Measurements from ENCODE around the gene PPP2R2C. TPM values are rescaled to one million over a fixed set of nuclear protein-coding genes. Genes with fewer than 3 reads are reported as not detected.
A peak's percentile ranks its signal among the peaks of the same experiment; 100 is the strongest.

PPP2R2C gene
- total and polyA plus RNA-seq, 4 experiments from 2014 or later, result not detected

DNA sequence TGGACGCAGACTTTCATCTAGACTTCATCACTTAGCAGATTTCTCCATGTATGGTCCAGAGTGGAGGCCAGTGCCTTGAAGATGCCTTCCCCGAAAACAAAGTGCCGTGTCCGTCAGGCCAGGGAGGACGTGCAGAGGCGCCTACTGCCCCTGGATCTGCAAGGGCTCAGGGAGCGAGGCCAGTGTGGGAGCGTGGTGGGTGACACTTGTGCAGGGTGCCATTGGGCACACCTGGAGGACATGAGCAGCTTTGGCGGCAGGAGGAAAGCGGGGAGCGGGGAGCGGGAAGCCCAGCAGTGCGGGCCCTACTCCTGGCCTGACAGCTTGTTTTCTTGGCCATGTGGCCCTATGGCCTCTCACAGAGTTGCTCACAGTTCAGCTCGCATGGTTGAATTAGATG lies 176.9 kb downstream of the PPP2R2C start:
- Mint-ChIP-seq H3K4me1 (no peaks in the 10 kb centered on the region), H3K4me3 (no peak overlapping the region), H3K27me3 (no peaks in the 10 kb centered on the region), H3K9me3 (no peaks in the 10 kb centered on the region), H3K36me3 (peaks cover 5 to 8% of the 10 kb centered on the region in 2 donors), H3K27ac (no peak overlapping the region)
- H3K4me3 ChIP-seq (ENCODE audit: low read length in 2 of 2), result no peak overlapping the region
- no peak for DNase-seq
- intact Hi-C loops (cut with micrococcal nuclease), result no loop called here
- POLR2A ChIA-PET (ENCODE audit: partially characterized antibody), result no interaction called here
- H3K27ac ChIP-seq (ENCODE audit: low read depth, low read length), result no peak overlapping the region
- H3K36me3 ChIP-seq (ENCODE audit: insufficient read depth, low read length), result no peaks in the 10 kb centered on the region
- CTCF ChIA-PET (ENCODE audit: partially characterized antibody), result interaction anchor here (2.2 kb wide), 1 partner anchor 33 kb away, joined by 7 read pairs; no protein-coding TSS in a partner anchor
- H3K4me1 ChIP-seq (ENCODE audit: insufficient read depth, low read length), result no peaks in the 10 kb centered on the region
- H3K27me3 ChIP-seq (ENCODE audit: insufficient read depth, low read length), result no peaks in the 10 kb centered on the region
- no peaks in the 10 kb centered on the region for H3K9me3 ChIP-seq (ENCODE audit: control insufficient read depth in 1 of 2, low read length in 2 of 2)

DNA sequence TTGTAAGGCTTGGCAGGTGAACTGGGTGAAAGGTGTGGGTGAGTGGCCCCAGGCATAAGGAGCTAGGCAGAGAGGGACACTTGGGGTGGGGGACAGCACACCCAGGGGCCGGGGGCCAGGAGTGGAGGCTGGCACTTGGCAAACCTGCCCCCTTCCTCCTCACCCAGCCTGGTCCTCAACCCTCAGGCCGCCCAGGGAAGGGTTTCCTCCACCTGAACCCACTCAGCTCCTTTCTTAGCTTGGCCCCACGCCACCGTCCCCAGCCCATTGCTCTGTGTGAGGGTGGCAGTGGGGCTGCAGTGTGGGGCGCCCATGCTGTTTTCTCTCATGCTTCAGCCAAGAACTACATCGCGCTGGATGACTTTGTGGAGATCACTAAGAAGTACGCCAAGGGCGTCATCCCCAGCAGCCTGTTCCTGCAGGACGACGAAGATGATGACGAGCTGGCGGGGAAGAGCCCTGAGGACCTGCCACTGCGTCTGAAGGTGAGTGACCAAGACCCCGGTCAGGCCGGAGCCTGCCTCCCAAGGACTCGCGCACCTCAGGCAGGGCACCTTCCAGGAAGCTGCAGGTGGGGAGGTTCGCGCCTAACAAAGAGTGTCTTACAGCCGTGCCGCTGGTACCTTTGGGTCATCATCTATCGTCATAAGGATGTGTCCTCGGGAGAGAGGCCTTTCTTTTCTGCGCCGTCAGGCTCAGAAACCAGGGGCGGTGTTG lies 177.6 kb downstream of the PPP2R2C start:
- no peak for DNase-seq
- no peaks in the 10 kb centered on the region for H3K36me3 ChIP-seq (ENCODE audit: insufficient read depth, low read length)
- intact Hi-C loops (cut with micrococcal nuclease), result no loop called here
- H3K9me3 Mint-ChIP-seq, result no peaks in the 10 kb centered on the region
- H3K27me3 Mint-ChIP-seq, result no peaks in the 10 kb centered on the region
- H3K36me3 Mint-ChIP-seq, result peaks cover 5 to 7% of the 10 kb centered on the region in 2 donors
- H3K27ac Mint-ChIP-seq, result no peak overlapping the region
- H3K4me1 ChIP-seq (ENCODE audit: insufficient read depth, low read length), result no peaks in the 10 kb centered on the region
- ChIA-PET CTCF (ENCODE audit: partially characterized antibody) (no interaction called here), POLR2A (ENCODE audit: partially characterized antibody) (no interaction called here)
- no peaks in the 10 kb centered on the region for H3K4me1 Mint-ChIP-seq
- H3K27me3 ChIP-seq (ENCODE audit: insufficient read depth, low read length), result no peaks in the 10 kb centered on the region
- H3K27ac ChIP-seq (ENCODE audit: low read depth, low read length), result no peak overlapping the region
- no peak overlapping the region for H3K4me3 ChIP-seq (ENCODE audit: low read length in 2 of 2)
- H3K9me3 ChIP-seq (ENCODE audit: control insufficient read depth in 1 of 2, low read length in 2 of 2), result no peaks in the 10 kb centered on the region
- H3K4me3 Mint-ChIP-seq, result no peak overlapping the region

DNA sequence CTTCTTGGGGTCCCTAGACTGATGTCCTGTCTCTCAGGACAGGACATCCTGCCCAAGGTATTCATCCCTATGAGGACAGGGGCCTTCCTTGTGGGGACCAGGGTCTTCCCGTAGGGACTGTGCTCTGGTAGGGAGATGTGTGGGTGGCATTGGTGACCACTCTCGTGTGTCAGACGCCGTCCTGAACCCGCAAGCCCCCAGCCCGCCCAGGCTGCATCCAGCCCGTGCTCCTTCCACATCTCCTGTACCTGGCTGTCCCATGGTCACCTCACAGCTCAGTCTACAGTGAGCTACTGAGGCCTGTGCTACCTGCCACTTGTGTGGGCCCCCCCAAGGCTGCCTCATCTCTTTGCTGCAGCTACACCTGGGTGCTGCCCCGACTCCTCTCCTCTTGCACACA lies 178.8 kb downstream of the PPP2R2C start:
- H3K27ac Mint-ChIP-seq, result no peak overlapping the region

DNA sequence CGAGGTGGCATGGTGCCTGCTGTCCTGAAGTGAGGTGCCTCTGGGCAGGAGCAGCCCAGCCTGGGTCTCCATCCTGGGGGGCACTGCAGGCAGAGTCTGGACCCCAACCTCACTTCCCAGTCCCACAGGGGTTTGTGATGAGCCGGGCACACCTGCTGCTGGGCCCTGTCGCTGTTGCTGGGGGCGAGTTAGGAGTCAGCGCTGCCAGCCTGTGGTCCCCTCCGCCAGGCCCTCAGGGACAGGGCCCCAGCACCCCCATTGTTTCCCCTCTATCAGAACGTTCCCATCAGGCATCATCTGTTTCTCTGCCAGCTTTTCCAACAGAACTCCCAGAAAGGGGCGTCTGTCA lies 179.3 kb downstream of the PPP2R2C start:
- Mint-ChIP-seq H3K27me3 (no peaks in the 10 kb centered on the region), H3K4me3 (no peak overlapping the region), H3K9me3 (no peaks in the 10 kb centered on the region), H3K27ac (peak overlapping the region in 1 of 7 donors; percentile 35), H3K4me1 (no peaks in the 10 kb centered on the region), H3K36me3 (peaks cover 11 to 12% of the 10 kb centered on the region in 2 donors)
- intact Hi-C loops (cut with micrococcal nuclease), result no loop called here
- CTCF ChIA-PET (ENCODE audit: partially characterized antibody), result no interaction called here
- Histone ChIP-seq H3K9me3 (ENCODE audit: control insufficient read depth in 1 of 2, low read length in 2 of 2) (no peaks in the 10 kb centered on the region), H3K27ac (ENCODE audit: low read depth, low read length) (no peak overlapping the region), H3K4me1 (ENCODE audit: insufficient read depth, low read length) (no peaks in the 10 kb centered on the region), H3K4me3 (ENCODE audit: low read length in 2 of 2) (no peak overlapping the region), H3K27me3 (ENCODE audit: insufficient read depth, low read length) (no peaks in the 10 kb centered on the region), H3K36me3 (ENCODE audit: insufficient read depth, low read length) (no peaks in the 10 kb centered on the region)
- POLR2A ChIA-PET (ENCODE audit: partially characterized antibody), result no interaction called here
- DNase-seq, result no peak

More for the DNA sequence above, 178.8 kb downstream of the PPP2R2C start:
- Mint-ChIP-seq H3K36me3 (peaks cover 5 to 10% of the 10 kb centered on the region in 2 donors), H3K4me3 (no peak overlapping the region), H3K4me1 (no peaks in the 10 kb centered on the region), H3K9me3 (no peaks in the 10 kb centered on the region), H3K27me3 (no peaks in the 10 kb centered on the region)
- no peak for DNase-seq
- H3K36me3 ChIP-seq (ENCODE audit: insufficient read depth, low read length), result no peaks in the 10 kb centered on the region
- no peak overlapping the region for H3K4me3 ChIP-seq (ENCODE audit: low read length in 2 of 2)
- POLR2A ChIA-PET (ENCODE audit: partially characterized antibody), result no interaction called here
- intact Hi-C loops (cut with micrococcal nuclease), result no loop called here
- H3K4me1 ChIP-seq (ENCODE audit: insufficient read depth, low read length), result no peaks in the 10 kb centered on the region
- no peaks in the 10 kb centered on the region for H3K9me3 ChIP-seq (ENCODE audit: control insufficient read depth in 1 of 2, low read length in 2 of 2)
- no peak overlapping the region for H3K27ac ChIP-seq (ENCODE audit: low read depth, low read length)
- CTCF ChIA-PET (ENCODE audit: partially characterized antibody), result no interaction called here
- H3K27me3 ChIP-seq (ENCODE audit: insufficient read depth, low read length), result no peaks in the 10 kb centered on the region

DNA sequence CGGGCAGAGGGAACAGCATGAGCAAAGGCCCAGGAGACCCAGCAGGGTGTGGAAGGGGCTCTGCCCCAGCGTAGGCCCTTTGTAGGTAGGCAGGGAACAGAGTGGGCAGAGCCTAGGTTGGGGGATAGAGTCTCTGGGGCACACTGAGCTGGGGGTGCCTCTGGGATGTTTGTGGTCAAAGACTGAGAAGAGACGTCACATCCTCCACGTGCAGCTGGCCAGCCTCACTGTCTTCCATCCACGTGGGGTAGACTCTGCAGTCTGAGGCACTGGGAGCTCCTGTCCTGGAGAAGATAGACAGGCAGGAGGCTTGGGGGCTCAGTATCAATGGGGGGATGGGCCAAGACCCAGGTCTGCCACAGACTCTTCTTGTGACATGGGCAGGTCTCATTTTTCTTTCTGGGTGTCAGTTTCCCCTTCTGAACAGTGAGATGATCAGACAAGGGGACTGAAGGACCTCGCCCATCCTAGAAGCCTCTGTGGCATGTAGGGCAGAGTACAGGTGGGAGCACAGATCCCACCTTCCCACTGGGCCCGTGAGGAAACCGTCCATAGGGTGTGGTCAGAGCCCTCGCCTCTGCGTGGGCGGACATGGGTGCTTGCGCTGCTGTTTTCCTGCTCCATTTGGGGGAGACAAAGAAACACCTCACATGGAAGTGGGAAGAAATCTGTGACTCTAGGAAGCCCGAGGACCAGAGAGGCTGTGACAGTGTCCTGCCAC lies 179.9 kb downstream of the PPP2R2C start:
- POLR2A ChIA-PET (ENCODE audit: partially characterized antibody), result no interaction called here
- no peak overlapping the region for H3K27ac ChIP-seq (ENCODE audit: low read depth, low read length)
- H3K4me3 ChIP-seq (ENCODE audit: low read length in 2 of 2), result no peak overlapping the region
- intact Hi-C loops (cut with micrococcal nuclease), result no loop called here
- Mint-ChIP-seq H3K36me3 (peaks cover 11 to 12% of the 10 kb centered on the region in 2 donors), H3K9me3 (no peaks in the 10 kb centered on the region), H3K4me1 (no peaks in the 10 kb centered on the region), H3K27ac (no peak overlapping the region), H3K4me3 (no peak overlapping the region), H3K27me3 (no peaks in the 10 kb centered on the region)
- no peaks in the 10 kb centered on the region for H3K9me3 ChIP-seq (ENCODE audit: control insufficient read depth in 1 of 2, low read length in 2 of 2)
- H3K27me3 ChIP-seq (ENCODE audit: insufficient read depth, low read length), result no peaks in the 10 kb centered on the region
- no peaks in the 10 kb centered on the region for H3K4me1 ChIP-seq (ENCODE audit: insufficient read depth, low read length)
- CTCF ChIA-PET (ENCODE audit: partially characterized antibody), result no interaction called here
- DNase-seq, result no peak
- no peaks in the 10 kb centered on the region for H3K36me3 ChIP-seq (ENCODE audit: insufficient read depth, low read length)

DNA sequence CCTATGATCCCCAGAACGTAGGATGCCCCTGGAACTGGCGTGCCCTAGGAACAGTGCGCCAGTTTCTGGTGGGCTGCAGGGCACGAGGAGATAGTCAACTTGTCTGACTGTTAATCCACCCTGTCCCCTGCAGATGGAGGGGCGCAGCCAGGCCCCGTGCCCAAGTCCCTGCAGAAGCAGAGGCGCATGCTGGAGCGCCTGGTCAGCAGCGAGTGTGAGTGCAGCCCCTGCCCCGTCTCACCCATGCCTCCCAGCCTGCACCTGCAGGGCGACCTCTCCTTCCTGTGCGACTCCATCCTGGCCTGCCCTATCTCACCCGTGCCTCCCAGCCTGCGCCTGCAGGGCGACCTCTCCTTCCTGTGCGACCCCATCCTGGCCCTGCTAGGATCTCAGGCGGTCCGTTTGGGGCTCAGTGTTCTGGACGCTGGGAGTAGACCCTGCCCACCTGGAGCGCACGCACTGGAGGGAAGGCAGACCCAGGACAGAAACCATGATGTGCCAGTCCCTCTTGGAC lies 180.6 kb downstream of the PPP2R2C start:
- Mint-ChIP-seq H3K4me3 (no peak overlapping the region), H3K4me1 (no peaks in the 10 kb centered on the region), H3K36me3 (peaks cover 11 to 12% of the 10 kb centered on the region in 2 donors), H3K27ac (no peak overlapping the region), H3K27me3 (no peaks in the 10 kb centered on the region), H3K9me3 (no peaks in the 10 kb centered on the region)
- H3K36me3 ChIP-seq (ENCODE audit: insufficient read depth, low read length), result no peaks in the 10 kb centered on the region
- intact Hi-C loops (cut with micrococcal nuclease), result no loop called here
- no peaks in the 10 kb centered on the region for H3K4me1 ChIP-seq (ENCODE audit: insufficient read depth, low read length)
- no peak overlapping the region for H3K4me3 ChIP-seq (ENCODE audit: low read length in 2 of 2)
- H3K9me3 ChIP-seq (ENCODE audit: control insufficient read depth in 1 of 2, low read length in 2 of 2), result no peaks in the 10 kb centered on the region
- no peak overlapping the region for H3K27ac ChIP-seq (ENCODE audit: low read depth, low read length)
- CTCF ChIA-PET (ENCODE audit: partially characterized antibody), result no interaction called here
- H3K27me3 ChIP-seq (ENCODE audit: insufficient read depth, low read length), result no peaks in the 10 kb centered on the region
- POLR2A ChIA-PET (ENCODE audit: partially characterized antibody), result no interaction called here
- no peak for DNase-seq

DNA sequence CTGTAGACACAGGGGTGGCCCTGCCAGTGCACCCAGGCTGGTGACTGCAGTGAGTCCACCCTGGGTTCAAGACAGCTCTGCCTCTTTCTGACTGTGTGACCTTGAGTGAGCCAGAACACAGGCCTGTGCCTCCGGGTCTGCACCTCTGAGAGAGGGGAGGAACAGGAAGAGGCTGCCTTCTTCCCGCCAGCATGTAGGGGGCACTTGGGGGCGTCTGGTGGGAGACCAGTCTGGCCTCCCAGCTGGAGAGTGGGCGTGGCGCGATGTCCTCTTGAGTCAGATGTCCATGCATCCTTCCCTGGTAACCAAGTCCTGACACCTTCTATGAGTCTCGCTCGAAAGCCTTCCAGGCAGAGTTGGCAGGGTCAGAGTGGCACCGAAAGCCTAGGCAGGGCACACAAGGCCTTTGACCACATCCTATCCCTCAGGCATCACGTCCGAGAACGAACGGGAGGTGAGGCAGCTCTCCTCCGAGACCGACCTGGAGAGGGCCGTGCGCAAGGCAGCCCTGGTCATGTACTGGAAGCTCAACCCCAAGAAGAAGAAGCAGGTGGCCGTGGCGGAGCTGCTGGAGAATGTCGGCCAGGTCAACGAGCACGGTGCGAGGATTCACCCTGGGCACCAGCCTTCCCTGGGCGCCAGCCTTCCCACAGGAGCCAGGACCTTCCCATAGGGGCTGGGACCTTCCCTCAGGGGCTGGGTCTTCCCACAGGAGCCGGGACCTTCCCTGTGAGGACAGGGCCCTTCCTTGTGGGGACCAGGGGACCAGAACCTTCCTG lies 181.5 kb downstream of the PPP2R2C start:
- ChIA-PET CTCF (ENCODE audit: partially characterized antibody) (interaction anchor here (1.0 kb wide), 1 partner anchor 37 kb away, joined by 3 read pairs; no protein-coding TSS in a partner anchor), POLR2A (ENCODE audit: partially characterized antibody) (no interaction called here)
- H3K36me3 ChIP-seq (ENCODE audit: insufficient read depth, low read length), result no peaks in the 10 kb centered on the region
- Mint-ChIP-seq H3K9me3 (no peaks in the 10 kb centered on the region), H3K36me3 (peaks cover 11 to 13% of the 10 kb centered on the region in 2 donors), H3K4me1 (no peaks in the 10 kb centered on the region), H3K4me3 (no peak overlapping the region), H3K27ac (no peak overlapping the region), H3K27me3 (no peaks in the 10 kb centered on the region)
- H3K4me3 ChIP-seq (ENCODE audit: low read length in 2 of 2), result no peak overlapping the region
- intact Hi-C loops (cut with micrococcal nuclease), result no loop called here
- no peaks in the 10 kb centered on the region for H3K9me3 ChIP-seq (ENCODE audit: control insufficient read depth in 1 of 2, low read length in 2 of 2)
- DNase-seq, result no peak
- no peak overlapping the region for H3K27ac ChIP-seq (ENCODE audit: low read depth, low read length)
- H3K4me1 ChIP-seq (ENCODE audit: insufficient read depth, low read length), result no peaks in the 10 kb centered on the region
- H3K27me3 ChIP-seq (ENCODE audit: insufficient read depth, low read length), result no peaks in the 10 kb centered on the region
